KMS-11 (cell line): ENCODE data around the gene NUTM2D.
"Not testable (repeated sequence)": the region's sequence is repeated elsewhere in the genome, so short reads cannot be mapped to it uniquely, and the experiment has no call there.

ENCODE experiments used
- H2AFZ ChIP-seq: fragments of 200-600 bp; sonication (generic); 2 replicates; pipeline ENCODE4 v1.6.1; 2016; ENCODE audit warnings: antibody characterized with exemption, mixed run types, low read depth
- H3K27ac ChIP-seq: fragments of 200-600 bp; sonication (generic); 2 replicates; pipeline ENCODE4 v1.6.1; 2016; ENCODE audit warnings: mild to moderate bottlenecking, mixed run types
- H3K27me3 ChIP-seq: fragments of 200-600 bp; sonication (generic); 2 replicates; pipeline ENCODE4 v1.6.1; 2017; ENCODE audit warnings: mild to moderate bottlenecking, low read depth, mixed run types, moderate library complexity; ENCODE audit not compliant: insufficient read depth
- H3K36me3 ChIP-seq: fragments of 200-600 bp; sonication (generic); 2 replicates; pipeline ENCODE4 v1.6.1; 2017; ENCODE audit warnings: mild to moderate bottlenecking, mixed run types; ENCODE audit not compliant: insufficient read depth
- H3K4me1 ChIP-seq: fragments of 200-600 bp; sonication (generic); 2 replicates; pipeline ENCODE4 v1.6.1; 2016; ENCODE audit warnings: mild to moderate bottlenecking, low read depth, mixed run types; ENCODE audit not compliant: poor library complexity, severe bottlenecking
- H3K4me2 ChIP-seq: fragments of 200-600 bp; sonication (generic); 2 replicates; pipeline ENCODE4 v1.7.0; 2016; ENCODE audit warnings: mild to moderate bottlenecking, mixed run types
- H3K4me3 ChIP-seq: fragments of 200-600 bp; sonication (generic); IDR thresholded peaks from 2 replicates; pipeline ENCODE4 v1.6.1; 2017; ENCODE audit warnings: low read depth, low read length, mixed read lengths; ENCODE audit not compliant: insufficient read depth
- H3K79me2 ChIP-seq: fragments of 200-600 bp; sonication (generic); 2 replicates; pipeline ENCODE4 v1.6.1; 2016; ENCODE audit warnings: low read depth, mixed run types; ENCODE audit not compliant: insufficient read depth
- H3K9ac ChIP-seq: fragments of 200-600 bp; sonication (generic); 2 replicates; pipeline ENCODE4 v1.6.1; 2016; ENCODE audit warnings: mild to moderate bottlenecking, mixed run types
- H4K20me1 ChIP-seq: fragments of 200-600 bp; sonication (generic); 2 replicates; pipeline ENCODE4 v1.6.1; 2016; ENCODE audit warnings: mild to moderate bottlenecking, mixed run types; ENCODE audit not compliant: insufficient read depth

Gene NUTM2D

GRCh38 chr10:87369514-87370112 is 12.1 kb downstream of the NUTM2D start:
- H3K79me2 ChIP-seq, H4K20me1 ChIP-seq, H3K9ac ChIP-seq, H2AFZ ChIP-seq, H3K4me2 ChIP-seq, H3K27me3 ChIP-seq, H3K4me1 ChIP-seq, H3K4me3 ChIP-seq, H3K36me3 ChIP-seq, H3K27ac ChIP-seq: not testable (repeated sequence)

- H3K27me3 ChIP-seq, H4K20me1 ChIP-seq, H3K79me2 ChIP-seq, H2AFZ ChIP-seq, H3K4me3 ChIP-seq, H3K36me3 ChIP-seq, H3K27ac ChIP-seq, H3K9ac ChIP-seq, H3K4me2 ChIP-seq, H3K4me1 ChIP-seq: not testable (repeated sequence)
These were observed 16.5 kb downstream of the NUTM2D start for GRCh38 chr10:87374091-87374490.

GRCh38 chr10:87379115-87379514 is 21.6 kb downstream of the NUTM2D start:
- H3K27me3 ChIP-seq, H3K4me2 ChIP-seq, H3K9ac ChIP-seq, H3K79me2 ChIP-seq, H3K27ac ChIP-seq, H3K36me3 ChIP-seq, H4K20me1 ChIP-seq, H3K4me1 ChIP-seq, H2AFZ ChIP-seq, H3K4me3 ChIP-seq: not testable (repeated sequence)

GRCh38 chr10:87383149-87383857 is 25.8 kb downstream of the NUTM2D start:
- H3K4me2 ChIP-seq, H3K27me3 ChIP-seq, H3K4me1 ChIP-seq, H4K20me1 ChIP-seq, H3K4me3 ChIP-seq, H3K36me3 ChIP-seq, H3K9ac ChIP-seq, H3K79me2 ChIP-seq, H3K27ac ChIP-seq, H2AFZ ChIP-seq: not testable (repeated sequence)

- not testable (repeated sequence) for H2AFZ ChIP-seq, H3K36me3 ChIP-seq, H3K27me3 ChIP-seq, H3K27ac ChIP-seq, H3K4me2 ChIP-seq, H4K20me1 ChIP-seq, H3K4me3 ChIP-seq, H3K79me2 ChIP-seq, H3K9ac ChIP-seq, H3K4me1 ChIP-seq
These were observed 26.7 kb downstream of the NUTM2D start for GRCh38 chr10:87384283-87384682.

- not testable (repeated sequence) for H3K4me3 ChIP-seq, H3K9ac ChIP-seq, H3K4me2 ChIP-seq, H4K20me1 ChIP-seq, H3K4me1 ChIP-seq, H3K27me3 ChIP-seq, H2AFZ ChIP-seq, H3K79me2 ChIP-seq, H3K27ac ChIP-seq, H3K36me3 ChIP-seq
These were observed 28.3 kb downstream of the NUTM2D start for GRCh38 chr10:87385762-87386360.

- H3K27ac ChIP-seq, H3K4me1 ChIP-seq, H2AFZ ChIP-seq, H3K79me2 ChIP-seq, H3K36me3 ChIP-seq, H4K20me1 ChIP-seq, H3K4me2 ChIP-seq, H3K9ac ChIP-seq, H3K4me3 ChIP-seq, H3K27me3 ChIP-seq: not testable (repeated sequence)
These were observed 33.8 kb downstream of the NUTM2D start for GRCh38 chr10:87391360-87391759.

- H2AFZ ChIP-seq, H3K4me3 ChIP-seq, H3K36me3 ChIP-seq, H3K27me3 ChIP-seq, H3K9ac ChIP-seq, H3K79me2 ChIP-seq, H4K20me1 ChIP-seq, H3K4me2 ChIP-seq, H3K27ac ChIP-seq, H3K4me1 ChIP-seq: not testable (repeated sequence)
These were observed 38.7 kb downstream of the NUTM2D start for GRCh38 chr10:87396206-87396605.

- not testable (repeated sequence) for H3K27me3 ChIP-seq, H2AFZ ChIP-seq, H3K27ac ChIP-seq, H4K20me1 ChIP-seq, H3K4me2 ChIP-seq, H3K4me3 ChIP-seq, H3K36me3 ChIP-seq, H3K9ac ChIP-seq, H3K79me2 ChIP-seq, H3K4me1 ChIP-seq
These were observed 40.9 kb downstream of the NUTM2D start for GRCh38 chr10:87398436-87398835.

- H3K9ac ChIP-seq, H3K79me2 ChIP-seq, H3K27me3 ChIP-seq, H3K4me1 ChIP-seq, H2AFZ ChIP-seq, H3K27ac ChIP-seq, H3K4me2 ChIP-seq, H4K20me1 ChIP-seq, H3K4me3 ChIP-seq, H3K36me3 ChIP-seq: not testable (repeated sequence)
These were observed 50.2 kb downstream of the NUTM2D start for GRCh38 chr10:87407516-87408467.
